HG03575 (cell line): ENCODE data around the gene PIEZO2.
"Not testable (repeated sequence)": the region's sequence is repeated elsewhere in the genome, so short reads cannot be mapped to it uniquely, and the experiment has no call there.

Experiments
- ATAC-seq: cut with Tn5 transposase; IDR thresholded peaks from one replicate; pipeline ENCODE4 v1.9.1; 2021; ENCODE audit not compliant: unreplicated experiment, insufficient number of reproducible peaks, low FRiP score; ENCODE audit errors: extremely low read depth

Gene PIEZO2

GRCh38 chr18:11154368-11154989 is 5.1 kb upstream of the PIEZO2 start:
- ATAC-seq = no peak

GRCh38 chr18:11153097-11153496 is 3.7 kb upstream of the PIEZO2 start:
- ATAC-seq = no peak

- ATAC-seq = no peak
These were observed 874 bp upstream of the PIEZO2 start for GRCh38 chr18:11150271-11150615.

- no peak for ATAC-seq
These were observed 509 bp downstream of the PIEZO2 start for GRCh38 chr18:11148680-11149440.

- no peak for ATAC-seq
These were observed 1.2 kb downstream of the PIEZO2 start for GRCh38 chr18:11147962-11148679.

- ATAC-seq = no peak
These were observed 1.9 kb downstream of the PIEZO2 start for GRCh38 chr18:11147371-11147951.

- ATAC-seq = no peak
These were observed 2.4 kb downstream of the PIEZO2 start for GRCh38 chr18:11146947-11147345.

- no peak for ATAC-seq
These were observed 3.0 kb downstream of the PIEZO2 start for GRCh38 chr18:11146238-11146946.

- ATAC-seq = no peak
These were observed 3.8 kb downstream of the PIEZO2 start for GRCh38 chr18:11145413-11146191.

GRCh38 chr18:11137400-11137799 is 12.0 kb downstream of the PIEZO2 start:
- no peak for ATAC-seq

GRCh38 chr18:11136241-11136640 is 13.1 kb downstream of the PIEZO2 start:
- no peak for ATAC-seq

GRCh38 chr18:11134940-11135339 is 14.4 kb downstream of the PIEZO2 start:
- ATAC-seq = no peak

GRCh38 chr18:11129059-11129458 is 20.3 kb downstream of the PIEZO2 start:
- ATAC-seq = not testable (repeated sequence)

GRCh38 chr18:11125492-11126315 is 23.7 kb downstream of the PIEZO2 start:
- no peak for ATAC-seq

- ATAC-seq = no peak
These were observed 25.3 kb downstream of the PIEZO2 start for GRCh38 chr18:11124054-11124453.

GRCh38 chr18:11121443-11121849 is 27.9 kb downstream of the PIEZO2 start:
- no peak for ATAC-seq

- no peak for ATAC-seq
These were observed 29.3 kb downstream of the PIEZO2 start for GRCh38 chr18:11119959-11120587.
